SK-N-SH treated with all-trans-retinoic acid at 6 μM for 48 hours (cell line): ENCODE data around the gene AACS.

Source experiments
- ATAC-seq: fragments of 200-7000 bp; cut with Tn5 transposase; 3 replicates; pipeline ENCODE4 v1.9.1; 2020; ENCODE audit warnings: mild to moderate bottlenecking, moderate library complexity
- ARNTL ChIP-seq: fragments of 450-650 bp; formaldehyde crosslinking; IDR thresholded peaks from 2 replicates; pipeline ENCODE4 v1.5.0; 2020; ENCODE audit warnings: low read depth, mild to moderate bottlenecking, moderate library complexity, borderline replicate concordance
- BACH2 ChIP-seq: fragments of 250-450 bp; sonication (Bioruptor Pico); IDR thresholded peaks from 2 replicates; pipeline ENCODE4 v1.9.0; 2021; ENCODE audit warnings: mild to moderate bottlenecking, borderline replicate concordance
- CSDC2 ChIP-seq: fragments of 250-450 bp; sonication (Bioruptor Pico); IDR thresholded peaks from 2 replicates; pipeline ENCODE4 v1.5.0; 2020; ENCODE audit warnings: mild to moderate bottlenecking, moderate library complexity
- ESRRG ChIP-seq: fragments of 250-450 bp; sonication (Bioruptor Pico); IDR thresholded peaks from 2 replicates; pipeline ENCODE4 v1.6.1; 2021; ENCODE audit warnings: mild to moderate bottlenecking
- GLIS3 ChIP-seq: fragments of 250-450 bp; sonication (Bioruptor Pico); IDR thresholded peaks from 2 replicates; pipeline ENCODE4 v1.5.0; 2020; ENCODE audit warnings: mild to moderate bottlenecking, moderate library complexity
- ISL1 ChIP-seq: fragments of 250-450 bp; sonication (Bioruptor Pico); IDR thresholded peaks from 2 replicates; pipeline ENCODE4 v2.1.2; 2022; ENCODE audit warnings: mild to moderate bottlenecking, moderate library complexity
- OSR1 ChIP-seq: fragments of 250-450 bp; sonication (Bioruptor Pico); IDR thresholded peaks from 2 replicates; pipeline ENCODE4 v1.8.0; 2022; ENCODE audit warnings: moderate library complexity, mild to moderate bottlenecking, inconsistent platforms
- PPARA ChIP-seq: fragments of 250-450 bp; sonication (Bioruptor Pico); IDR thresholded peaks from 2 replicates; pipeline ENCODE4 v1.5.0; 2020; ENCODE audit warnings: mild to moderate bottlenecking, borderline replicate concordance
- RARB ChIP-seq: fragments of 250-450 bp; sonication (Bioruptor Pico); IDR thresholded peaks from 2 replicates; pipeline ENCODE4 v1.8.0; 2021; ENCODE audit warnings: mild to moderate bottlenecking, moderate library complexity
- SNAI2 ChIP-seq: fragments of 250-450 bp; sonication (Bioruptor Pico); IDR thresholded peaks from 2 replicates; pipeline ENCODE4 v1.5.0; 2020; ENCODE audit warnings: mild to moderate bottlenecking, moderate library complexity
- TOX ChIP-seq: fragments of 250-450 bp; sonication (Bioruptor Pico); IDR thresholded peaks from 2 replicates; pipeline ENCODE4 v1.8.0; 2021; ENCODE audit warnings: mild to moderate bottlenecking, moderate library complexity, borderline replicate concordance
- ZC3H10 ChIP-seq: fragments of 250-450 bp; sonication (Bioruptor Pico); IDR thresholded peaks from 2 replicates; pipeline ENCODE4 v1.5.1; 2021; ENCODE audit warnings: mild to moderate bottlenecking, moderate library complexity
- ZFP3 ChIP-seq: fragments of 250-450 bp; sonication (Bioruptor Pico); IDR thresholded peaks from 2 replicates; pipeline ENCODE4 v1.5.0; 2020; ENCODE audit warnings: mild to moderate bottlenecking, moderate library complexity
- ZFP30 ChIP-seq: fragments of 450-650 bp; formaldehyde crosslinking; IDR thresholded peaks from 2 replicates; pipeline ENCODE4 v1.5.0; 2022; ENCODE audit warnings: mild to moderate bottlenecking, moderate library complexity
- ZNF565 ChIP-seq: fragments of 450-650 bp; formaldehyde crosslinking; conservative IDR thresholded peaks from 2 replicates; pipeline ENCODE4 v1.5.0; 2020; ENCODE audit warnings: low read depth, mild to moderate bottlenecking, moderate library complexity
- ZNF70 ChIP-seq: fragments of 450-650 bp; formaldehyde crosslinking; IDR thresholded peaks from 2 replicates; pipeline ENCODE4 v1.5.0; 2020; ENCODE audit warnings: mild to moderate bottlenecking, moderate library complexity
- ZNF8 ChIP-seq: fragments of 450-650 bp; formaldehyde crosslinking; IDR thresholded peaks from 2 replicates; pipeline ENCODE4 v1.5.0; 2020; ENCODE audit warnings: mild to moderate bottlenecking, moderate library complexity
- TF ChIP-seq, protein P1 (sequence below): fragments of 250-450 bp; sonication (Bioruptor Pico); IDR thresholded peaks from 2 replicates; pipeline ENCODE4 v1.5.1; 2020; ENCODE audit warnings: low read depth, mild to moderate bottlenecking, moderate library complexity
- TF ChIP-seq, protein P2 (sequence below): fragments of 250-450 bp; sonication (Bioruptor Pico); IDR thresholded peaks from 2 replicates; pipeline ENCODE4 v1.8.0; 2021; ENCODE audit warnings: low read depth, mild to moderate bottlenecking, moderate library complexity, borderline replicate concordance
- TF ChIP-seq, protein P3 (sequence below): fragments of 250-450 bp; sonication (Bioruptor Pico); IDR thresholded peaks from 2 replicates; pipeline ENCODE4 v1.8.0; 2020; ENCODE audit warnings: mild to moderate bottlenecking, moderate library complexity, borderline replicate concordance
- TF ChIP-seq, protein P4 (sequence below): fragments of 250-450 bp; sonication (Bioruptor Pico); IDR thresholded peaks from 2 replicates; pipeline ENCODE4 v1.5.1; 2021; ENCODE audit warnings: mild to moderate bottlenecking, moderate library complexity
- TF ChIP-seq, protein P5 (sequence below): fragments of 250-450 bp; sonication (Bioruptor Pico); IDR thresholded peaks from 2 replicates; pipeline ENCODE4 v1.5.0; 2020; ENCODE audit warnings: mild to moderate bottlenecking, moderate library complexity

AACS gene

DNA sequence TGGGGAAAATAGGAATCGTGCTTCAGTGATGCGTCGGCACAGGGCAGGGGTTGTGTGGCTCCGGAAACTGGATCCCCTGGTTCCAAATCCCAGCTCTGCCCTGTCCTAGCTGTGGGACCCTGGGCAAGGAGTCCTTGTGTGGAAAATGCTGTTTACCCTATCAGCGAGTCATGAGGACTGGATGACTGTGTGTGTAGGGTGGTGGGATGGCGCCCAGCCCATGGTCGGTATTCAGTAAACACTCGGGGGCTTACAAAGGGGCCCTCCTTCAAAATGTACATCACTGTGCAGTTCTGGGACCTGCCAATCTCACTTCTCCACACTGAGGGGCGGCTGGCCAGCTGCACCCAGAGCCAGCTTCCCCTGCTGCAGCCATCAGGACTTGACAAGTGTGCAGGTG, 47.4 kb upstream of the AACS start:
- ATAC-seq = no peak
- TF ChIP-seq ESRRG (CRISPR knock-in tag) (no peak), GLIS3 (CRISPR knock-in tag) (no peak), PPARA (CRISPR knock-in tag) (no peak), ZC3H10 (CRISPR knock-in tag) (no peak), ZFP3 (CRISPR knock-in tag) (no peak), CSDC2 (CRISPR knock-in tag) (no peak)
- TF ChIP-seq, protein P1, sequence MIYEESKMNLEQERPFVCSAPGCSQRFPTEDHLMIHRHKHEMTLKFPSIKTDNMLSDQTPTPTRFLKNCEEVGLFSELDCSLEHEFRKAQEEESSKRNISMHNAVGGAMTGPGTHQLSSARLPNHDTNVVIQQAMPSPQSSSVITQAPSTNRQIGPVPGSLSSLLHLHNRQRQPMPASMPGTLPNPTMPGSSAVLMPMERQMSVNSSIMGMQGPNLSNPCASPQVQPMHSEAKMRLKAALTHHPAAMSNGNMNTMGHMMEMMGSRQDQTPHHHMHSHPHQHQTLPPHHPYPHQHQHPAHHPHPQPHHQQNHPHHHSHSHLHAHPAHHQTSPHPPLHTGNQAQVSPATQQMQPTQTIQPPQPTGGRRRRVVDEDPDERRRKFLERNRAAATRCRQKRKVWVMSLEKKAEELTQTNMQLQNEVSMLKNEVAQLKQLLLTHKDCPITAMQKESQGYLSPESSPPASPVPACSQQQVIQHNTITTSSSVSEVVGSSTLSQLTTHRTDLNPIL (CRISPR knock-in tag) = no peak

DNA sequence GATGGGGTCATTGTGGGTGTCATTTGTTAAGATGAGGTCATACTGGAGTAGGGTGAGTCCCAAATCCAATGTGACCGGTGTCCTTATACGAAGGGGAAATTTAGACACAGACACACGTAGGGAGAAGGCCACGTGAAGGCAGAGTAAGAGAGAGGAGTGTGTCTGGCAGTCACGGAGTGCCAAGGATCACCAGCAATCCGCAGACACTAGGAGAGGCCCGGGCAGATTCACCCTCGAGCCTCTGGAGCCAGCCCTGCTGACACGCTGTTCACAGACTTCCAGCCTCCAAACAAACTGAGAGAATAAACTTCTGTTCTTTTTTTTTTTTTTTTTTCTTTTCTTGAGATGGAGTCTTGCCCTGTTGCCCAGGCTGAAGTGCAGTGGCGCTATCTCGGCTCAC, 46.9 kb upstream of the AACS start:
- ATAC-seq = no peak
- TF ChIP-seq PPARA (CRISPR knock-in tag) (no peak), GLIS3 (CRISPR knock-in tag) (no peak), ZNF70 (CRISPR knock-in tag) (no peak), SNAI2 (CRISPR knock-in tag) (no peak), BACH2 (CRISPR knock-in tag) (no peak), ZFP3 (CRISPR knock-in tag) (no peak), CSDC2 (CRISPR knock-in tag) (no peak), ISL1 (CRISPR knock-in tag) (no peak), OSR1 (no peak), TOX (CRISPR knock-in tag) (no peak), ARNTL (CRISPR knock-in tag) (no peak), ZNF8 (CRISPR knock-in tag) (no peak), ZC3H10 (CRISPR knock-in tag) (no peak), ZNF565 (no peak)
- TF ChIP-seq, protein P2, sequence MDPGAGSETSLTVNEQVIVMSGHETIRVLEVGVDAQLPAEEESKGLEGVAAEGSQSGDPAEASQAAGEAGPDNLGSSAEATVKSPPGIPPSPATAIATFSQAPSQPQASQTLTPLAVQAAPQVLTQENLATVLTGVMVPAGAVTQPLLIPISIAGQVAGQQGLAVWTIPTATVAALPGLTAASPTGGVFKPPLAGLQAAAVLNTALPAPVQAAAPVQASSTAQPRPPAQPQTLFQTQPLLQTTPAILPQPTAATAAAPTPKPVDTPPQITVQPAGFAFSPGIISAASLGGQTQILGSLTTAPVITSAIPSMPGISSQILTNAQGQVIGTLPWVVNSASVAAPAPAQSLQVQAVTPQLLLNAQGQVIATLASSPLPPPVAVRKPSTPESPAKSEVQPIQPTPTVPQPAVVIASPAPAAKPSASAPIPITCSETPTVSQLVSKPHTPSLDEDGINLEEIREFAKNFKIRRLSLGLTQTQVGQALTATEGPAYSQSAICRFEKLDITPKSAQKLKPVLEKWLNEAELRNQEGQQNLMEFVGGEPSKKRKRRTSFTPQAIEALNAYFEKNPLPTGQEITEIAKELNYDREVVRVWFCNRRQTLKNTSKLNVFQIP (CRISPR knock-in tag) = no peak
- TF ChIP-seq, protein P3, sequence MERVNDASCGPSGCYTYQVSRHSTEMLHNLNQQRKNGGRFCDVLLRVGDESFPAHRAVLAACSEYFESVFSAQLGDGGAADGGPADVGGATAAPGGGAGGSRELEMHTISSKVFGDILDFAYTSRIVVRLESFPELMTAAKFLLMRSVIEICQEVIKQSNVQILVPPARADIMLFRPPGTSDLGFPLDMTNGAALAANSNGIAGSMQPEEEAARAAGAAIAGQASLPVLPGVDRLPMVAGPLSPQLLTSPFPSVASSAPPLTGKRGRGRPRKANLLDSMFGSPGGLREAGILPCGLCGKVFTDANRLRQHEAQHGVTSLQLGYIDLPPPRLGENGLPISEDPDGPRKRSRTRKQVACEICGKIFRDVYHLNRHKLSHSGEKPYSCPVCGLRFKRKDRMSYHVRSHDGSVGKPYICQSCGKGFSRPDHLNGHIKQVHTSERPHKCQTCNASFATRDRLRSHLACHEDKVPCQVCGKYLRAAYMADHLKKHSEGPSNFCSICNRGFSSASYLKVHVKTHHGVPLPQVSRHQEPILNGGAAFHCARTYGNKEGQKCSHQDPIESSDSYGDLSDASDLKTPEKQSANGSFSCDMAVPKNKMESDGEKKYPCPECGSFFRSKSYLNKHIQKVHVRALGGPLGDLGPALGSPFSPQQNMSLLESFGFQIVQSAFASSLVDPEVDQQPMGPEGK (CRISPR knock-in tag) = no peak
- TF ChIP-seq, protein P4, sequence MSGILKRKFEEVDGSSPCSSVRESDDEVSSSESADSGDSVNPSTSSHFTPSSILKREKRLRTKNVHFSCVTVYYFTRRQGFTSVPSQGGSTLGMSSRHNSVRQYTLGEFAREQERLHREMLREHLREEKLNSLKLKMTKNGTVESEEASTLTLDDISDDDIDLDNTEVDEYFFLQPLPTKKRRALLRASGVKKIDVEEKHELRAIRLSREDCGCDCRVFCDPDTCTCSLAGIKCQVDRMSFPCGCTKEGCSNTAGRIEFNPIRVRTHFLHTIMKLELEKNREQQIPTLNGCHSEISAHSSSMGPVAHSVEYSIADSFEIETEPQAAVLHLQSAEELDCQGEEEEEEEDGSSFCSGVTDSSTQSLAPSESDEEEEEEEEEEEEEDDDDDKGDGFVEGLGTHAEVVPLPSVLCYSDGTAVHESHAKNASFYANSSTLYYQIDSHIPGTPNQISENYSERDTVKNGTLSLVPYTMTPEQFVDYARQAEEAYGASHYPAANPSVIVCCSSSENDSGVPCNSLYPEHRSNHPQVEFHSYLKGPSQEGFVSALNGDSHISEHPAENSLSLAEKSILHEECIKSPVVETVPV (CRISPR knock-in tag) = no peak

DNA sequence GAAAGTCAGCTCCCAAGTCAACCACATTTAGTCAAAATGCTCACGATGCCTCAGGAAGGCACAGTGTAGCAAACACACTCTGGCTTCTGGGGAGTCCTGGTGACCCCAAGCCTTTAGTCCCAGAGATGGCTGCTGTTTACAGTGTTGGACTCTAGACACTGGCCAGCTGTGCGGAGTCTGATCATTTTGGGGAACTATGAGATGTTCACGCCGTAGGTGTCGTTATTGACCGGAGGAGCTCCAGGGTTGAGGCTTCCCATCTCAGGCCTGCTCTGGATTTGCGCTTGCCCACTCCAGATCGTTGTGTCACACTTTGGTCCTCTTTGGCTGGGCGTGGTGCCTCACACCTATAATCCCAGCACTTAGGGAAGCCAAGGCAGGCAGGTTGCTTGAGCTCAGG, 44.1 kb upstream of the AACS start:
- no peak for TF ChIP-seq CSDC2 (CRISPR knock-in tag)
- TF ChIP-seq ESRRG (CRISPR knock-in tag) = no peak
- TF ChIP-seq, all 23 proteins: peak for 0
- no peak for ATAC-seq

DNA sequence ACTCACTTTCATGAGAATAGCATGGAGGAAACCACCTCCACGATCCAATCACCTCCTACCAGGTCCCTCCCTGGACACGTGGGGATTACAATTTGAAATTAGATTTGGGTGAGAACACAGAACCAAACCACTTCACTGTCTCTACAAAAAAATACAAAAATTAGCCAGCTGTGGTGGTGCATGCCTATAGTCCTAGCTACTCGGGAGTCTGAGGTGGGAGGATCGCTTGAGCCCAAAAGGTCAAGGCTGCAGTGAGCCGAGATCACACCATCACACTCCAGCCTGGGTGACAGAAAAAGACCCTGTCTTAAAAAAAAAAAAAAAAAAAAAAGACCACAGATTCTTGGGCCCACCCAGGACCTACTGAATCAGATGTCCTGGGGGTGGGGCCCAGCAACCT, 43.5 kb upstream of the AACS start:
- TF ChIP-seq, protein P4 (CRISPR knock-in tag) = no peak
- TF ChIP-seq OSR1 (no peak), ZC3H10 (CRISPR knock-in tag) (no peak), ZFP30 (no peak), TOX (CRISPR knock-in tag) (no peak), PPARA (CRISPR knock-in tag) (no peak), SNAI2 (CRISPR knock-in tag) (no peak), ZNF70 (CRISPR knock-in tag) (no peak), ZNF8 (CRISPR knock-in tag) (no peak), RARB (no peak), BACH2 (CRISPR knock-in tag) (no peak)
- TF ChIP-seq, protein P5, sequence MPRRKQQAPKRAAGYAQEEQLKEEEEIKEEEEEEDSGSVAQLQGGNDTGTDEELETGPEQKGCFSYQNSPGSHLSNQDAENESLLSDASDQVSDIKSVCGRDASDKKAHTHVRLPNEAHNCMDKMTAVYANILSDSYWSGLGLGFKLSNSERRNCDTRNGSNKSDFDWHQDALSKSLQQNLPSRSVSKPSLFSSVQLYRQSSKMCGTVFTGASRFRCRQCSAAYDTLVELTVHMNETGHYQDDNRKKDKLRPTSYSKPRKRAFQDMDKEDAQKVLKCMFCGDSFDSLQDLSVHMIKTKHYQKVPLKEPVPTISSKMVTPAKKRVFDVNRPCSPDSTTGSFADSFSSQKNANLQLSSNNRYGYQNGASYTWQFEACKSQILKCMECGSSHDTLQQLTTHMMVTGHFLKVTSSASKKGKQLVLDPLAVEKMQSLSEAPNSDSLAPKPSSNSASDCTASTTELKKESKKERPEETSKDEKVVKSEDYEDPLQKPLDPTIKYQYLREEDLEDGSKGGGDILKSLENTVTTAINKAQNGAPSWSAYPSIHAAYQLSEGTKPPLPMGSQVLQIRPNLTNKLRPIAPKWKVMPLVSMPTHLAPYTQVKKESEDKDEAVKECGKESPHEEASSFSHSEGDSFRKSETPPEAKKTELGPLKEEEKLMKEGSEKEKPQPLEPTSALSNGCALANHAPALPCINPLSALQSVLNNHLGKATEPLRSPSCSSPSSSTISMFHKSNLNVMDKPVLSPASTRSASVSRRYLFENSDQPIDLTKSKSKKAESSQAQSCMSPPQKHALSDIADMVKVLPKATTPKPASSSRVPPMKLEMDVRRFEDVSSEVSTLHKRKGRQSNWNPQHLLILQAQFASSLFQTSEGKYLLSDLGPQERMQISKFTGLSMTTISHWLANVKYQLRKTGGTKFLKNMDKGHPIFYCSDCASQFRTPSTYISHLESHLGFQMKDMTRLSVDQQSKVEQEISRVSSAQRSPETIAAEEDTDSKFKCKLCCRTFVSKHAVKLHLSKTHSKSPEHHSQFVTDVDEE (CRISPR knock-in tag) = no peak
- TF ChIP-seq, protein P2 (CRISPR knock-in tag) = no peak
- TF ChIP-seq, protein P1 (CRISPR knock-in tag) = no peak
- no peak for ATAC-seq
